GM21619 (cell line): ENCODE results near the gene DNAH8.

ENCODE experiments used
- ATAC-seq: cut with Tn5 transposase; IDR thresholded peaks from one replicate; pipeline ENCODE4 v1.9.1; 2021; ENCODE audit not compliant: unreplicated experiment

The DNAH8 gene, protein sequence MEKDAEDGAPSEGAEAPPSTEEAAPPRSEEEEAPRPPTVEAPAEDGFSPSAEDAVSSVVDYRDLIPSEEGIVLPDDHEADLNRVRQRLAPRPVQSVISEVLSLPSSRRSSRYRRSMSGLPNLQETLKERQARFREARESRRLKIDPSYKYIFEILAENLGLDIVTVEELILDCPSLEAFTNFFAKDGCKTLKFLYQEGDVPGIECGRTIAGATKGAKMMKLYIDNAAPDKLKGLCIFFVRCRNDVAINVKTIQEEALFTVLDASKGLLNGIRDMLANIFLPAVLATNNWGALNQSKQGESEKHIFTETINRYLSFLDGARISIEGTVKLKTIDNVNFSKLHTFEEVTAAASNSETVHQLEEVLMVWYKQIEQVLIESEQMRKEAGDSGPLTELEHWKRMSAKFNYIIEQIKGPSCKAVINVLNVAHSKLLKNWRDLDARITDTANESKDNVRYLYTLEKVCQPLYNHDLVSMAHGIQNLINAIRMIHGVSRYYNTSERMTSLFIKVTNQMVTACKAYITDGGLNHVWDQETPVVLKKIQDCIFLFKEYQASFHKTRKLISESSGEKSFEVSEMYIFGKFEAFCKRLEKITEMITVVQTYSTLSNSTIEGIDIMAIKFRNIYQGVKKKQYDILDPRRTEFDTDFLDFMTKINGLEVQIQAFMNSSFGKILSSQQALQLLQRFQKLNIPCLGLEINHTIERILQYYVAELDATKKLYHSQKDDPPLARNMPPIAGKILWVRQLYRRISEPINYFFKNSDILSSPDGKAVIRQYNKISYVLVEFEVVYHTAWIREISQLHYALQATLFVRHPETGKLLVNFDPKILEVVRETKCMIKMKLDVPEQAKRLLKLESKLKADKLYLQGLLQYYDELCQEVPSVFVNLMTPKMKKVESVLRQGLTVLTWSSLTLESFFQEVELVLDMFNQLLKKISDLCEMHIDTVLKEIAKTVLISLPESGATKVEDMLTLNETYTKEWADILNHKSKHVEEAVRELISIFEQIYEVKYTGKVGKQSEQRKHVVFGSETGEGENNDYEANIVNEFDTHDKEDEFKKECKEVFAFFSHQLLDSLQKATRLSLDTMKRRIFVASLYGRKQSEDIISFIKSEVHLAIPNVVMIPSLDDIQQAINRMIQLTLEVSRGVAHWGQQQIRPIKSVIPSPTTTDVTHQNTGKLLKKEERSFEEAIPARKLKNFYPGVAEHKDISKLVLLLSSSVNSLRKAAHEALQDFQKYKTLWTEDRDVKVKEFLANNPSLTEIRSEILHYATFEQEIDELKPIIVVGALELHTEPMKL (N-terminal part only)

DNA sequence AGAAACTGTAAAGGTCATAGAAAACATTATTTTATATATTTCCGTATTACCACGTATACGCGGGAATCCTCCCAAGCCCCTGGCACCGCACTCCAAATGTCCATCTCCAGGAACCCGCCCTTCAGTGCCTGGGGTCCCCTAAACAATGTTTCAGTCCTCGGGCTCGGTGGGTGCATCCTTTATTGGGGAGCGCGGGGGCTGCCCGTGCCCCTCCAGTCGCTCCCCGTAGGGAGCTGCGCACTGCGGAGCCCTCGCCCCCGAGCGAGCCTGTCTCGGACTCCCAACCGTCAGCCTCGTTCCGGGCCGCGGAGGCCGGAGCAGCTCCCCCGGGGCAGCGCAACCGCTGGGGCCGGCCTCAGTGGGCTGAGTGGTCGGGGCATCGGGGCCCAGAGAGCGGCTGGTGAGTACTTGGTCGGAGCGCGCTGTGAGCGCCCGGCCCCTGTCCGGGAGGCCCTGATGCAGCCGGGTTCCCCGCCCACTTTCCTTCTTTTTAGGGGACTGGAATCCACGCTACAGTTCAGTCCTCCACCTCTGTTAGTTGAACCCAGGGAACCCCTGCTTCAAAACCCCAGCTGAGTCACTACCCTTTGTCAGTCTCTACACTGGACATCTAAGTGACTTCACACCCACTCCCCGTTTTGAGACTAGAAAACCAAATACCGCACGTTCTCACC, at the start of gene DNAH8:
DNAH8 (plus strand) TSS at position 296 of the 674 bp plus-strand sequence. CDS start 7,499 bp downstream, outside the sequence.
- ATAC-seq = no peak

DNA sequence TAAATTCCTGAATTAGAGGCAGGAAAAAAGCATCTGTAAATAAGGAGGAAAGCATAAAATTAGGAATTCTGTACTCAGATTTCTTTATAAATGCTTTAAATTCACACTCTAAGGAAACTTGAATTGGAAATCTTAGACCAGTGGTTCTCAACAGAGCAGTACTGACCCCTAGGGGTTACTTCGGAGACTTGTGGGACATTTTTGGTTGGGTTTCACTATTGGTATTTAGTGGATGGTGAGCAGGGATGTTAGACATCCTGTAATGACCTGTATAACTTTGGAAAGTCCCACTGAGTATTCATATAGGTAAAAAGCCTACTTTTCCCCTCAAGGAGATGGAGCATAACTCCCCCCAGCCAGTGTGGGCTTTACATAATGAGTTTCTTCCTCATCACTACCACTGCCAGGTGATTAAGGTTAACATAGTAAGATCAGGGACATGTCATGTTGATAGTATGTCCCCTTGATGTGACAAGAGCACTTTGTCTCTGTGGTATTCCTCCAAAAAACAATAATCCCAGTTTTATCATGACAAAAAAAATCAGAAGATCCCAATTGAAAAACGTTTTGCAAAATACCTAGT, 43.1 kb upstream of the DNAH8 start:
- peak; percentile 78 for ATAC-seq

DNA sequence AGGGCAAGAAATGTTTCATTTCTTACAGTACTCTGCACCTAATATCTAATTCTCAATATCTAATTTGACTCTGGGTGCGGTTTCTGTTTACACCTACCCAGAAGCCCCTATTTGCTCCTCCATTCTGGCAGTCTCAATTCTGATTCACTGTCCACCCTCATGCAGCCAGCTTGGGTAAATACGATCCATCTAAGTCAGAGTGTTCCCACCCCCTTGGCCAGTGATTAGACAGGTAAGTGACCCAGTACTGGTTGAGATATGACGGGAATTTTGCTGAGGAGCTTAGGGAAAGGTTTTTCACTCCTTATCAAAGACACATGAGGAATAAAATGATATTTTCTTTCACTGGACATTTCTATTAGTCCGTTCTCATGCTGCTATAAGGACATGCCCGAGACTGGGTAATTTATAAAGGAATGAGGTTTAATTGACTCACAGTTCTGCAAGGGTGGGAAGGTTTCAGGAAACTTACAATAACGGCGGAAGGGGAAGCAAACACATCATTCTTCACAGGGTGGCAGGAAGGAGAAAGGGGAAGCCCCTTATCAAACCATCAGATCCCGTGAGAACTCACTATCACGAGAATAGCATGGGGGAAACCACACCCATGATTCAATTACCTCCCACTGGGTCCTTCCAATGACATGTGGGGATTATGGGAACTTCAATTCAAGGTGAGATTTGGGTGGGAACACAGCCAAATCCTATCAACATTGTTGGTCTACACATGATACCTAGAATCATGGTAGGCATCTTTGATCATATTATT, 41.5 kb upstream of the DNAH8 start:
- no peak for ATAC-seq

DNA sequence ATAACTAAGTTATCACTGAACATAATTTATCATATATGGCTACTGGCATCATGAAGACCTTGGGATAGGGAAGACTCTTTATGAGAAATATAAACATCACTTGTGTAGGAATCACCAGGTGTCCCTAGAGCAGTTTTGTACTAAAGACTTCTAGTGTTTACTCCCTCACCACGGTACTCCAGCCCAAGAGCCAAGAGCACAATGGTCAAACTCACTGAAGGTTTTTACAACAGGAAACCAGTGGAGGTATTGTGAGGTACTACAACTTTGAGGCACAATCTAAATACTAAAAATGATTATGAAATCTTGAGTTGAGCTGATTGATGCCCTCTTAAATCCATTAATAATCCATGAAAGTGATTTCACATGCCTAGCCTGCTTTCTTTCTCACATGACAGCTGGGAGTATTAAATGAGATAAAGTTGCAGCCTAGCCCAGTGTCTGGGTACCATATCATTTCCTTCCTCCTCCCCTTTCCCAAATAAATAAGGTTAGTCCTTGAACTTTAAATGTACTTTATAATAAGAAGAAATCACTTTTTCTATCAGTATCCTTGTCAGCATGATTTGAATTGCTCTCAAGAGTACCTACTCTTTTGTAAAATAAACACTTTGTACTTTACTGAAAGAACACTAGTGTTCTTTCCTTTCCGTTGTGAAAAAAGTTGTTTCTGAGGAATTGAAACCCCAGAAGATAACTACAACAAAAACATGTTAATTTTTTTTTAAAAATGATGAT, 38.7 kb upstream of the DNAH8 start:
- no peak for ATAC-seq

DNA sequence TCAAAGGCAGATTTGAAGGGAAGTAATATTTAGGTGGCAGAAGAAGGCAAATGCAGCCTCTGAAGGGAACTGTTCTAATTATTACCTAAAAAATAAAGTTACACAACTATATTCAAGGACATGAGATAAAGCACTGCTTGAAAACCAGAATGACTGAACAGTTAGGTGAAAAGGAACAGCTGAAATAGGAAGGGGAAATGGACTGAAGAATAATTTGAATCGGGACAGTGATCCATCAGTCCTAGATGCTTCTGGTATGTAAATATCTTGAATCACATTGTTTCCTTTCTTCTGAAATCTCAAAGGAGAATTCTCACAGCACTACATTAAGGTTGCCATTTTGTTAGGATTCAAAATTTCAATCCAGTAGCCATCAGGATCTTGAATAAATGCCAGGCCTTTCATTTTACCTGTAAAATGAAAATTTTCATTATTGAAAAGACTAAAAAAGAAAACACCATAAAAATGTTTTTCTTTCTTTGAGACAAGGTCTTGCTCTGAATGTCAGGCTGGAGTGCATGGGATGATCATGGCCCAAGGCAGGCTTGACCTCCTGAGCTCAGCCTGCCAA, 38.1 kb upstream of the DNAH8 start:
- no peak for ATAC-seq

DNA sequence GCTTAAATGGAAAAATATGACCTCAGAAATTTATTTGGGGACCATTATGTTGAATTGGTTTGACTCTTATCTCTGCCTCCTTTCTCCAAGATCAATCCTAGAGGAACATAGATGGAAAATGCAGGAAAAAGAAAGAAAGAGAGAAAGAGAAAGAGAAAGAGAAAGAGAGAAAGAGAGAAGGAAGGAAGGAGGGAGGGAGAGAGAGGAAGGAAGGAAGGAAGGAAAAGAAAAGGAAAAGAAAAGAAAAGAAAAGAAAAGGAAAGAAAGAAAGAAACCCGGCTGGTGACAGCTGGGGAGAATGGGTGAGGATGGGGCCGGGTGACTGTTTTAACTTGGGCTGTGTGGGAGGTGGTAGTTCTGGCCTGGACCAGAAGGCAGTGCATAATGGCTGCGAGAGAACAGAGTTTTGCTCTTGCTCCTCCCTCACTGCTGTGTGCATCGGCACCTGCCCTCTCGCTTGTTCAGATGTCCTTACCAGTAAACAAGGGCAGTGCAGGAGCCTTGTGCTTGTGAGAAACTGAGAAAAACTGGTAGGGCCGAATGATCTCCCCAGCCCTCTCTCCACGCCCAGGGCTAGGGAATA, 36.8 kb upstream of the DNAH8 start:
- no peak for ATAC-seq

DNA sequence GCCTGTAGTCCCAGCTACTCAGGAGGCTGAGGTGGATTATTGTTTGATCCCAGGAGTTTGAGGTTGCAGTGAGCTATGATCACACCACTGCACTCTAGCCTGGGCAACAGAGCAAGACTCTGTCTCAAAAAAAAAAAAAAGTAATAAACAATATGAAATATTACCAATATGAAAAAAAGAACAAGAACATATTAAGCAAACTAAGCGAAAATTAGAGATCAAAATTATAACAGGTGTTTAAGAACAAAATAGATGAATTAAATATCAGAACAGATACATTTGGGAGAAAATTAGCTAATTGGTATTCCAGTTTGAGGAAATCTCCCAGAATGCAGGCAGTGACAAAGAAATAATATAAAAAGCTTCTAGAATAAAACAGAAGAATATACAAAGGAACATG, 35.4 kb upstream of the DNAH8 start:
- no peak for ATAC-seq

DNA sequence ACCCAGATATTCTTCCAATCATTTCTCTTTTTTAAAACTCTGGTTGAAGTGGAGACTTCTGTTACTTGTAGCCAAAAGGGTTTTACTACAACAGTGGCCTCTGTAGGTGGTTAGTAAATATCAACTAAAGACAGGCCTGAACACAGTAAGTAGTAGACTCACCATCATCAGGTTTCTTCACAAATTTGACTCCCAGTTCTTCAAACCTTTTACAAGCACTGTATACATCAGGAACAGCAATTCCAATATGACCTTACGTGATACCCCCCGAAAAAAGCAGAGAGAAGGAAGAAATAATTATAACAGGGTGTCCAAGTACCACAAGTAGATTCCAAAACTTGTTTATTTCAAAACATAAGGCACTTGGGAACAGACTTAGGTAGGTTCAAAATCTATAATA, 33.3 kb upstream of the DNAH8 start:
- ATAC-seq = no peak

DNA sequence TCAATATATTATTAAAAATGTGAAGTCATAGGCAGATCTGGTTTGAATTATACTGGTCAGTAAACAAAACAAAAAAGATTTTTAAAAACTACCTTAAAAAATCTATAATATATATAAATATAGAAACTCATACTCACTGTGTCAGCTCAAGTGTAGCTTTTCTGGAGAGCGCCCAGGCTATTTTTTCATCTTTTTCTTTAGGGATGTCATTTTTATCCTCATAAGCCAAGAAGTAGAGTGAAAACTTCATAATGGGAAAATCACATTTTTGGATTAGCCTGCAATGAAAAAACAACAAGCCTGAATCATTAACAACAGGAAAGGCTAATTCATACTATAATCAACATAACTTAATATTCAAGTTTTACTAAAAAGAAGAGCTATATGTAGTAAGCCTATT, 30.9 kb upstream of the DNAH8 start:
- no peak for ATAC-seq

DNA sequence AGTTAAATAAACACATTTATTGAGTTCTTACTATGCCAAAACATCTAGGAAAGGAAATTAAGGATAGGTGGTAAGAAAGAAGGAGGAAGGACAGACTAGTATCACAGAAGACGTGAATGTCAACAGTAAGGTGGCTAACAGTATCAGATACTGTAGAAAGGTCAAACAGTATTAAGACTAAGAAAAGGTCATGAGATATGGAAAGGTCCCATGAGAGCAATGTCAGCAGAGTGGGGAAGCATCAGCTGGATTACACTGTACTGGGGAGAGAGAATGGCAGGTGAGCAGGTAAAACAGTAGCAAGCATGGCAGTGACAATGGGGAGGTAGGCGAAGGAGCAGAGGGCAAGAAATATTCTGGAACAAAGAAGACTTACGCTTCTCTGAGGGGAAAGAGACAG, 30.2 kb upstream of the DNAH8 start:
- no peak for ATAC-seq

DNA sequence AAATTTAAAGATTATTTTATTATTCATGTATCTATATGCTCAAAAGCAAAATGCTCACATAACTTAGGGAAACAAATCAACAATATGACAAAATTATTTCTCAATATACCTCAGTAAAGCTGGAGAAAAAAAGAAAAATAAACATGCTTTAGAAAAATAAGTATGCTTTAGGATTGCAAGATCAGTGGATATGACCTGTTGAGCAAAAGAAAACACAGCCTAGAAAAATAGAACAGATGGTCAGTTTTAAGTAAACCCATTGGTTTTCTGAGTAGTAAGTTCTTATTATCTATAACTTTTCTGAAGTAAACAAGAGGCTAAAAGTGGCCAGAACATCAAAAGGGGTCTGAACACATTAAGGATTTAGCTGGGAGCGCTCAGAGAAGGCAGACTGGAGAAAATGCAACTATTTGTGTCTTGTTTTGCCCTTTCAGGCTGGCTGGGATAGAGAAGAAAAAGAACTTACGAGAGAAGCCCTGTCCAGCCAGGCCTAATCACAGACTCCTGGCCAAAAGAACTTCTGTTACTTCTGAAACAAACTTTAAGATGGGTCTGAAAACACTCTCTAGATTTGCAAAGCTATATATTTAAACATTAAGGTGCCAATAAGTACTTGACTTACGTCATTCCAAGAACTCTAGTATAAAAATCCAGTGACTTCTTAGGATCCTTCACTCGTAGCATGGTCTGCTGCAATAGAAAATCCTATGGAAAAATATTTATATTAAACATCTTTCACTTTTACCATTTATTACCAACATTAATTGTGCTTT, 28.7 kb upstream of the DNAH8 start:
- no peak for ATAC-seq

DNA sequence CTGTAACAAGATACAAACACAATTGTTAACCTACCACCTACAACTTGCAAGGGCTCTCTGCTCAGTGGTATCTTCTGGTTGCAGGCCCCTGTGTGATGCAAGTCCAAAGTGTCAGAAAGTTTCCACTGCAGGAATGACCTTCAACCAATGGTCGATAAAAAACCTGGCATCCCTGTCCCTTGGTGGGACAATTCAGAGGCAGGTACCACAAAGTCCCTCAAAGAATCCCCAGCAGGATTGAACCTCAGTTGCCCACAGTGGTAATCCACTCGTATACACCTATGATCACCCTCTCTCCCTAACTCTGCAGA, 28.1 kb upstream of the DNAH8 start:
- ATAC-seq = no peak

DNA sequence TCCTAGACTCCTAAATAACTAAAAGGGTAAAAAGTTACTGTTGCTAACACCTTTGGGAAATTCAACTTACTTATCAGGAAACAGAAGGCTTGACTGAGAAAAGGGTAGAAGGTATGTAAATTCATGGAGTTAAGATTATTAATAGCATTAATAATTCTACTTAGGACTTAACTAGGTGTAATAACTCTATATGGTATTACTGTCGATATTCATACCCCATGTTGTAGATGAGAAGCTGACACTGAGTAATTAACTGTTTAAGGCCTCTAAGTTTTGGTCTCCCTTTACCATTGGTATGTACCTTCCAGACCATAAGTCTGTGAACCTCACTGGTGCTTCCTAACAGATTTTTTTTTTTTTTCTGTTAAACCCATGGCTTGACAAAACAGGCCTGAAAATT, 27.6 kb upstream of the DNAH8 start:
- no peak for ATAC-seq

DNA sequence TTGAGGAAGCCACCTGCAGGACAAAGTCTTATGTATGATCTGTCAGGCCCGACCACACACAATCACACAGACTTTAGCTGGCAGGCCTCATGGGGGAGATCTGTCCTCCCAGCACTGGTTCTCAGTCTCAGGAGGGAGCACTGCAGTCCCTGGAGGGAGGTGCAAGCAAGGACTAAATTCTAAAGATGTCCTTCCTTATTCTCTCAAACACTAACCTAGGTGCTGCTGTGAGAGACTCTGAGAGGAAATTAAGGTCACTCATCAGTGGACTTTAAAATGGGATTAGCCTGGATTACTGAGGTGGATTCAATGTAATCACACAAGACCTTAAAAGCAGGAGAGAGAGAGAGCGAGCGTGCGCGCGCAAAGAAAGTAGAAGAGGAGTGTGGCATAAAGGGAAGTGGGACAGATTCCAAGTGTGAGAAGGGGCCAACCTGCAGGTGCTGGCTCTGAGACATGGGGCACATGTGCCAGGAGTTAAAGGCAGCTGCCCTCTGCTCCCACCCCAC, 26.5 kb upstream of the DNAH8 start:
- peak; percentile 82 for ATAC-seq

DNA sequence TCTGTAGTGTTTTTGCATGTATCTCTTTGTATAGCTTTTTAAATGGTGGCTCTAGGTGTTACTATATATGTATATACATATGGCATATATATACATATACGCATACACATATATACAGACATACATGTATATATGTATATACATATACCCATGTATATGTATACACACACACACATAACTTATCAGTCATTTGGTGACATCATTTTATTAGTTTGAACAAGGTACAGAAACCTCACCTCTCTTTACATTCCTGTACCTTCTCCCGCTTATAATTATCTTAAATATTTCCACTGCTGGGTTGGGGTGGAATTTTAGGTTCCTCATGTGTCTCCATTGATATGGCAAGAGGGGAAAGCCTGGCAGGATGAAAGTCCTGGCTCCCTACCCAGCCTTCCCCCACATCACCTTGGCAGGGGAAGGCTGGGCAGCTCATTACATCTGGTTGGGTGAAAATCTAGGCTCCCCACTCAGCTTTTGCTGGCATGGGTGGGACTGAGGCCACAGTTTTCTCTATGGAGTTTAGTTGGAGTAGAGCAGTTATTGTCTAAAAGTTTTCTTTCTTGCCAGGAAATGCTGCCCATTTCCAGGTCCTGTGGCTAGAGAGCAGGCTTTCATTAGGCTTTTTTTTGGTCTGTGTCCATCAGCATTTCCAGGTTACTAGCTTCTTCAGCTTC, 19.7 kb upstream of the DNAH8 start:
- no peak for ATAC-seq

DNA sequence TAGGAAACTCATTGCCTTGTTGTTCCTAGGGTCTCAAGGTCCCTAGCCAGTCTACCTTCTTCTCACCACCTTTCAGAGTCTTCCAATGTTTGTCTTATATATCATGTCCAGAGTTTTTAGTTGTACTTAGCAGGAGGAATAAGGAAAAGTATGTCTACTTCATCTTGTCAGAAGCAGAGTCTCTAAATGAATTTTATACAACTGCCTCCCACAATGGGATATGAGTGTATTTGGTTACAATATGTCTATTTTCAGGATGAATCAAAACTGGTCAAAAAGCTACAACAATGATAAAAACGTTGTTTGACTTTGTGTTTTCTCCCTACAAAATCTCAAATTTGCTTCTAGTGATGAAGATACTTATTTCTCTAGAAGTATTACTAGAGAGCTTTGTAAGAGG, 19.2 kb upstream of the DNAH8 start:
- ATAC-seq = no peak

DNA sequence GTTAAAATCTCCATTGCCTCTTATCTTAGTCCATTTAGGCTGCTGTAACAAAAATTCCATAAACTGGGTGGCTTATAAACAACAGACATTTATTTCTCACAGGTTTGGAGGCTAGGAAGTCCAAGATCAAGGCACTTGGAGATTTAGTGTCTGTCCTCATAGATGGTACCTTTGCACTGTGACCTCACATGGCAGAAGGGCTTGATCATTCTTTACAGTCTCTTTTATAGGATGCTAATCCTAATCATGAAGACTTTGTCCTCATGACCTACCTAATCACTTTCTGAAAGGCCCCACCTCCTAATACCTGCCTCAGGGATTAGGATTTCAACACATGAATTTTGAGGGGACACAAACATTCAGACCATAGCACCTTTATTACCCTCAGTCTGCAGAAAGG, 18.8 kb upstream of the DNAH8 start:
- ATAC-seq = no peak
